Fibroblast of villous mesenchyme (primary cell): ENCODE data around the gene SLC16A12. TPM values are rescaled to one million over a fixed set of nuclear protein-coding genes. Genes with fewer than 3 reads are reported as not detected.
A peak's percentile ranks its signal among the peaks of the same experiment; 100 is the strongest.

Source experiments
- DNase-seq: peaks from one replicate; pipeline ENCODE4 v3.0.0-alpha.2; 2010; ENCODE audit warnings: low read depth
- H3K4me3 ChIP-seq: 2 replicates; pipeline ENCODE4 v1.5.1; 2011; ENCODE audit warnings: low read depth, mild to moderate bottlenecking, low read length
- CTCF ChIP-seq: IDR thresholded peaks from 2 replicates; pipeline ENCODE4 v1.5.1; 2012; ENCODE audit warnings: low read depth, mild to moderate bottlenecking, low read length; ENCODE audit not compliant: insufficient read depth
- total RNA-seq: library from RNA; depleted of rRNA; stranded (reverse); fragments of >200 nt; gene quantifications from 2 replicates; pipeline ENCODE4 v1.2.3, GENCODE V29; 2012

SLC16A12 gene
- total RNA-seq, result under 0.01 TPM in 2 replicates

GRCh38 chr10:89535171-89536012, at the start of gene SLC16A12:
Gene SLC16A12, minus strand, starts transcription at chr10:89535594. Its CDS starts 73,016 bp downstream, at chr10:89462578.
- DNase-seq, result peak; percentile 19
- H3K4me3 ChIP-seq, result peak within 1 kb of the TSS; percentile 54
- no peak for TF ChIP-seq CTCF

GRCh38 chr10:89582022-89582421, 46.6 kb upstream of the SLC16A12 start:
- H3K4me3 ChIP-seq, result no peak overlapping the region
- no peak for TF ChIP-seq CTCF
- no peak for DNase-seq

- H3K4me3 ChIP-seq, result no peak overlapping the region
- no peak for DNase-seq
- TF ChIP-seq CTCF, result no peak
Observed at GRCh38 chr10:89580243-89580642, 44.8 kb upstream of the SLC16A12 start.

- no peak overlapping the region for H3K4me3 ChIP-seq
- no peak for TF ChIP-seq CTCF
- no peak for DNase-seq
Observed at GRCh38 chr10:89576696-89577095, 41.3 kb upstream of the SLC16A12 start.

GRCh38 chr10:89576022-89576421, 40.6 kb upstream of the SLC16A12 start:
- no peak for TF ChIP-seq CTCF
- H3K4me3 ChIP-seq, result no peak overlapping the region
- DNase-seq, result no peak

GRCh38 chr10:89575031-89575430, 39.6 kb upstream of the SLC16A12 start:
- DNase-seq, result no peak
- no peak overlapping the region for H3K4me3 ChIP-seq
- no peak for TF ChIP-seq CTCF
